ENCODE measurements around the gene KLHDC7B.
A peak's percentile ranks its signal among the peaks of the same experiment; 100 is the strongest.

The KLHDC7B gene

GRCh38 chr22:50503475-50504145, 42.1 kb upstream of the KLHDC7B start:
- DNase-seq (ENCODE audit: low spot score) = no peak
- TF ChIP-seq CTCF (IDR thresholded peaks at IDR 0.05; ENCODE audit: extremely low read depth, insufficient read depth, missing control alignments) = peak; percentile 7
- in situ Hi-C loops (cut with MboI; ENCODE audit: low pct_unique_long_range_greater_than_20kb, low sequenced_read_pairs, unreplicated experiment) = no loop called here

DNA sequence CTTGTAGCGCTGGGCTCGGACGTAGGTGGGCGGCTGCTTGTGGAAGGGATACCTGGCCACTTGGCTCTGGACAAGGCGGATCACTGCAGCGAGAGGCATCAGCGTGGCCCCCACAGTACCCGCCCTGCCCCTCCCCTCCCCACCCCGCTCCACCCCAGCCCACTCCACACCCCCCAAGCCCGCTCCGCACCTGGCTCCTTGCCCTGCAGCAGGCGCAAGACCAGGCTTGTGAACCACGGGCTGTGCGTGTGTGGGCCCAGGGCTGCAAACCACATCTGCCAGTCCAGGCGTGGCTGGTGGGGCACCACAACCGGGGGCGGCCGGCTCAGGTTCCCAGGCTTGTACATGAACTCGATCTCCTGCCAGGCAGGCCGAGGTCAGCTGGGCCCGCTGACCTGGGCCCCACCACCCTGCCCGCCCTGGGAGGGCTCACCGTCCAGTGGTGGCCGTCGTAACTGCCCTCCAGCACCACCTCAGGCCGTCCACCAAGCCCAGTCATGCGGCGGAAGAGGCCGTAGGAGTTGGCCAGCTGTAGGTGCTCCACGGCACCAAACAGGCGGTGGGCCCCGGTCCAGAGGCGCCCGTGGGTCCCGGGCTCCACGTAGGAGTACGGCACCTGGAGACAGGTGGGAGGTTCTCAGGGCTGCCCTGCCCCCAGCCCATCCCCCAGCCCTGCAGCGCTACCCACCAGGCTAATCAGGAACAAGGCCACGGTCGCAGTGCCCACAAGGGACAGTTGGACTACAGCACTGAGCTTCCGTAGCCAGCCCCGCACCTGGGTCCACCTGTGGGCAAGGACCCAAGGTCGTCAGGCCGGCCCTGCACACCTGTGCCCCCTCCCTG, 41.1 kb upstream of the KLHDC7B start:
- in situ Hi-C loops (cut with MboI; ENCODE audit: low pct_unique_long_range_greater_than_20kb, low sequenced_read_pairs, unreplicated experiment) = no loop called here
- no peak for TF ChIP-seq CTCF (IDR thresholded peaks at IDR 0.05; ENCODE audit: extremely low read depth, insufficient read depth, missing control alignments)
- no peak for DNase-seq (ENCODE audit: low spot score)

DNA sequence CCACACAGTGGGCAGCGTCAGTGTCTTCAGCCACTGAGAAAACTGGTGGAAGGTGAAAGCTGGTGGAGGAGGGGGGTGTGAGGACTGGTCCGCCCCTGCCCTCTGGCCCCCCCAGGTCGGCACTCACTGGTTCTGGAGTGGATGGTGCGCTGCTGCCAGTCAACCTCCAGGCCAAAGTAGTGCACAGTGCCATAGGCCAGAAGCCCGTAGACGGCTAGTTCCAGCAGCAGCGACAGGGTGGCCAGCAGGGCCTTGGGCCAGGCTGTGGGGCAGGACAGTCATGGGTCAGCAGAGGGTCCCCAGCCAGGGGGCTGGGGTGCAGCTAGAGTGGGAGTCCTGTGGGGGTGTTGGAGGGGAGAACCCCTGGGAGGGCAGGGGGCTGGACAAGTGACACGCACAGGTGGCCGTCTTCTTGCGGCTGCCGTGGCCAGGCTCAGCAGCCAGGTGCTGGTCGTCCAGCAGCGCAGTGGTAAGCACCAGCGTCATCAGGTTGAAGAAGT, 40.4 kb upstream of the KLHDC7B start:
- in situ Hi-C loops (cut with MboI; ENCODE audit: low pct_unique_long_range_greater_than_20kb, low sequenced_read_pairs, unreplicated experiment) = no loop called here
- no peak for TF ChIP-seq CTCF (IDR thresholded peaks at IDR 0.05; ENCODE audit: extremely low read depth, insufficient read depth, missing control alignments)
- DNase-seq (ENCODE audit: low spot score) = no peak

DNA sequence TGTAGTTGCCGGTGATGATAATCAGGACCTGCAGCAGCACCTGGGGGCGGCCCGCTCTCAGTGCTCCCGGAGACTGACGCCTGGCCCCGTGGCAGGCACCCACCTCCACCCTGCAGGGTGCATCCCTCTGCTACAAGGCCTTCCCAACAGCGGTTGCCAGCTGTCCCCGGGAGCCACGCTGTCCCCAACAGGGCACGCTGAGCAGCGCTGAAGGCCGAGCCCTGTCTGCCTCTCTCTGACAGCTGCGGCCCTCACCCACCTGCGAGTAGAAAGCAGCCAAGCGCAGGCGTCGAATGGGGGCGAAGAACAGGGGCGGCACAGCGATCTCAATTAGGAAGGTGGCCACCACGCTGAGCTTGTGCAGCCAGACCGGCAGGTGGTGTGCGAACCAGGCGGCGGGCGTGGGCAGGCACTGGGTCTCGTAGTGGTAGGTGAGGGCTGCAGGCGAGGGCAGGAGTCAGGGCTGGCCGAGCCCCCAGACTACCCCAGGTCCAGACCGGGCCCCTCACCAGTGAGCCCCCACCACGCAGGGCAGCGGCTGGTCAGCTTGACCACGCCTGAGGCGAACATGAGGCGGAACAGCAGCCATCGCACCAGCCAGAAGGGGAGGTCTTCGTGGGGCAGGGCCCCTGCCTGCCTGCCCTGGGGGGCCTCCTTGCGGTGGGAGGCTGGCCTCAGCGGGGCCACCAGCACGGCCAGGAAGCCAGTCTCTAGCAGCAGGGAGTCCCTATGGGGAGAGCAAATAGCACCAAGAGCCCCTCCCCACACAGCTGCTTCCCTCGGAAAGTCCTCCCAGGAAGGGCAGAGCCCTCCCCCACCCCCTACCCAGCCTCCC, 39.7 kb upstream of the KLHDC7B start:
- no peak for DNase-seq (ENCODE audit: low spot score)
- in situ Hi-C loops (cut with MboI; ENCODE audit: low pct_unique_long_range_greater_than_20kb, low sequenced_read_pairs, unreplicated experiment) = no loop called here
- no peak for TF ChIP-seq CTCF (IDR thresholded peaks at IDR 0.05; ENCODE audit: extremely low read depth, insufficient read depth, missing control alignments)

DNA sequence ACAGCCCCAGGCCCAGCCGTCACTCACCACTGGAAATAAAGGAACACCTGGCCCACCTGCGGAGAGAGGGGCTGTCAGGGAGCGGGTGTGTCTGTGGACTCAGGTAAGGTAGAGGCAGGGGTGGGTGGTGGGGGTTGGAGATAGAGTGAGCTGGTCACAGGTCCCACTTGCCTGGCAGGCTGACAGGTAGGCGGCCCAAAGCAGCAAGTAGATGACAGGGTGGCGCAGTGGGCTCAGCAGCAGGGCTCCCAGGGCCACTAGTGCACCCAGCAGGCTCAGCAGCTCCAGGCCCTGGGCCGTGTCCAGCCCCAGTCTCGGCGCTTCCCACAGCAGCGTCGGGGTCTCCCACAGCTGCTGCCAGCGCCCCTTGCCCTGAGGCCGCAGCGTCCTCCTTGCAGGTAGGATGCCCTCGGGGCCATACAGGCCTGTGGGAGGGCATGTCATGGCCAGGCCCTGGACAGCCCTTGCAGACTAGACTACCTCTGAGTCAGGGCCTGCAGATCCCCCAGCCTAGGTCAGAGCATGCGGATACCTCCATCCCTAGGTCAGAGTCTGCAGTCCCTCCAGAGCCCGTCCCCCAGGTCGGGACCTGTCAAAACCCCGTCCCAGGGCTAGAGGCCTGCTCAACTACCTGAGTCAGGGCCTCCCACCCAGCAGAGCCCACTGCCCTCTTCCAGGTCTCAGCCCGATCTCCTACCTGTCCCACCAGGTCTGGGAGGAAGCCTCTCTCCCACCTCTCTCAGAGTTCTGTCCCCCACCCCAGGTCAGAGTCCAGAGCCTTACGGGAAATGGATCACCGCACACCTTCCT, 38.9 kb upstream of the KLHDC7B start:
- in situ Hi-C loops (cut with MboI; ENCODE audit: low pct_unique_long_range_greater_than_20kb, low sequenced_read_pairs, unreplicated experiment) = no loop called here

More for the DNA sequence above, 38.9 kb upstream of the KLHDC7B start:
- DNase-seq (ENCODE audit: low spot score) = no peak
- TF ChIP-seq CTCF (IDR thresholded peaks at IDR 0.05; ENCODE audit: extremely low read depth, insufficient read depth, missing control alignments) = no peak

Data from GM13977 (cell line).